ENCODE data around the gene CSNK1A1.
"Not testable (repeated sequence)": the region's sequence is repeated elsewhere in the genome, so short reads cannot be mapped to it uniquely, and the experiment has no call there.

The CSNK1A1 gene

DNA sequence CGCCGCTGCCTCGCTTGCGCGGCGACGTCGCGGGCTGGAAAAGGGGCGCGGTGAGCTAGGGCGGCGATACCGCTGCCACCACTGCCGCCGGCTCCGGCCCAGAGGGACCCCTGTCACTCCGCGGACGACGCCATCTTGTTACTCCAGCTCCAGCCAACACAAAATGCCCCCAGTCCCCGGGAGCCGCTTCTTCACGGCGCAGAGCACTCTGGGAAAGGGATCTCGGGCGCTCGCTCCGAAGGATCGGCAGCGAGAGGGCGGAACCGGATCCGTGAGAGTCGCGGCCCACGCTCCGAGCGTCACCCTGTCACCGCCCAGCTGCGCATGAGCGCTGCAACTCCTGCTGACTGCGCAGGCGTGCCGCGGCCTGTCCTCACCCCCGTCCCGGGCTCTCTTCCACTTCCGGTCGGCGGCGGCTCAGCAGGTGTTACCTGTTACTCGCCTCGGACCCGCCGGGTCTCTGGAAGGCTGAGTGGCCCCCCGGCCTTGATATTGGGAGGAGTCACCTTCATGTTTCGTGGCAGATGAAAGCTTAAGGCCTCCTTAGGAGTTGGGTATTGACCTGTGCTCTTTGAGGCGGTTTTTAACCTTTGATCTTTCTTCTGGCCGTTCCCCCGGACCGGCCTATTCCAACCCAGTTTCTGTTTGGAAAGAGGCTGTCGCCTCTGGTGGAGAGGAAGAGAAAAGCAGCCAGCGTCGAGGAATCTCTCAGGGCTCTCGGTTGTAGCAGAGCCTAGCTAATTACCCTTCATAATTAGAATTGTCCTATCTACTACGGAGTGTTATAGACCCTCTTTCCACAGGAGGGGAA, at the start of gene CSNK1A1:
CSNK1A1 (minus strand) TSS at position 213 of the 811 bp plus-strand sequence. CDS start 475 bp downstream, outside the sequence.
- DNase-seq (ENCODE audit: low read depth in 2 of 2): peak; percentile 99

DNA sequence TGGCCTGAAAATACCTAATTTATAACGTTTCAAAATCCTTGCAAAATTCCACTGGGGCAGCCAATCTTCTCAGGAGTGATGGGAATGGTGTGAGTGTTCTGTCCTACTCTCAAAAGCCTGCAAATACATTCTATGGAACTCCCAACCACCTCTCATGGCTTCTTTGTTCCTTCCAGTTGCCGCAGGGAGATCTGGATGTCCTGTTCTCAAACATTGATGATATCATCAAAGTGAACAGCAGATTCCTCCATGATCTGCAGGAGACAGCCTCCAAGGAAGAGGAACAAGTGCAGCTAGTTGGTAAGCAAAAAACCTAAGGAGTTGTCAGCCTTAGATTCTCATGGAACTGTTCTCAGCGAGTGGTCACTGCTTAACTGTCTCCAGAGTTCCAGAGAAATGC, 49.7 kb upstream of the CSNK1A1 start:
- DNase-seq (ENCODE audit: low read depth in 2 of 2): no peak

DNA sequence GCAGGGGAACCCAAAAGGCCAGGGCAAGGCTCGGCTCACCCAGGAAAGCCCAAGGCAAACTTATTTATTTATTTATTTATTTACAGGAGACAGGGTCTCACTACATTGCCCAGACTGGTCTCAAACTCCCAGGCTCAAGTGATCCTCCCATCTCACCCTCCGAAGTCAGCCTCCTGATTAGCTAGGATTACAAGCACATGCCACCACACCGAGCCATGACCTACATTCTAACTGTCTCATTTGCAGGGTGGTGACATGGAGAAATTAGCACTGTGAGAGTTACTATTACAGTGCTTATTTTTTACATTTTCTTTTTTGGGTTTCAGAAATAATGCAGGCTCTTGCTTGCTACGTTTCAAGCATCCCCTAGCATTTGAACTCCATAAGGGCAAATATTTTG, 48.1 kb upstream of the CSNK1A1 start:
- DNase-seq (ENCODE audit: low read depth in 2 of 2): no peak

DNA sequence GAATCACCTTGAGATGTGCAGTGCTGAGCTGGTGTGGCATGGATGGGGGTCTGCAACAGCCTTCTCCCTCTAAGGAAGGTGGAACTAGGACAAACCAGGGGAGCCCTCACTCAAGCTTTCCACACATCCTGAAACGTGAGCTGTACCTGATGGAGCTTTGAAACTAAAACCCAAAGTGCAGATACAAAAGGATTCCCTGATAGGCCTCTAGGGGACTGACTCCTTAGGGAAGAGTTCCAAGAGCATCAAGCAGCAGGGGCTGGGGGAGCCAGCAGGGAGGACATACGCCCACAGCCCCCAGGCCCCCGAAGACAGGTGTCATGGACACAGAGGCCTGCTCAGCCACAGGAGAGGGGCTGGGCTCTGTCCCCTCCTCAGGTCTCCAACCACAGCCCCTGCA, 47.7 kb upstream of the CSNK1A1 start:
- no peak for DNase-seq (ENCODE audit: low read depth in 2 of 2)

DNA sequence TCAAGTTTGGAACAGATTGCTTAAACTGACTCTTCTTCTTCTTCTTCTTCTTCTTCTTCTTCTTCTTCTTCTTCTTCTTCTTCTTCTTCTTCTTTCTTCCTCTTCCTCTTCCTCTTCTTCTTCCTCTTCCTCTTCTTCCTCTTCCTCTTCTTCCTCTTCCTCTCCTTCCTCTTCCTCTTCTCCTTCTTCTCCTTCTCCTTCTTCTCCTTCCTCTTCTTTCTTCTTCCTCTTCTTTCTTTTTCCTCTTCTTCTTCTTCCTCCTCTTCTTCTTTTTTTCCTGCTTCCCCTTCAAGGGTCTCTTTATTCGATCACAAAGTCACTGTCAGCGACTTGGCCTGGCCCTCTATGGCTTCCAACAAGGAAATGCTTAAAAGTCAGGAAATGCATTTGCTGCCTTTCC, 47.0 kb upstream of the CSNK1A1 start:
- DNase-seq (ENCODE audit: low read depth in 2 of 2): not testable (repeated sequence)

DNA sequence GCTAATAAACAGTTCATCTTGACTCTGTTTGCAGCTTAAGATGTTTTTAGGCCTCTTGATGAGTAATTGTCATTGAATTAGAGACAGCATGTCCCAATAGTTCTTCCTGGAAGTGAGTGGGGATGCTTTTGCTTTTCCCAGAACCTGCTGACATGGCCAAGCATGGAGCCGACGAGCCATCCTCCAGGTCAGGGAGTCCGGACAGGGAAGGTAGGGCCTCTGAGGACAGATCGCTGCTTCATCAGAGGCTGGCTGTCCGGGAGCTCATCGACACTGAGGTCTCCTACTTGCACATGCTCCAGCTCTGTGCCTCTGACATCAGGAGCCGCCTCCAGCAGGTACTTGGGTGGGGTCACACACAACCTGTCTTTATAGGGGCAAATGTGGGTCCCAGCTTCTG, 46.4 kb upstream of the CSNK1A1 start:
- no peak for DNase-seq (ENCODE audit: low read depth in 2 of 2)

DNA sequence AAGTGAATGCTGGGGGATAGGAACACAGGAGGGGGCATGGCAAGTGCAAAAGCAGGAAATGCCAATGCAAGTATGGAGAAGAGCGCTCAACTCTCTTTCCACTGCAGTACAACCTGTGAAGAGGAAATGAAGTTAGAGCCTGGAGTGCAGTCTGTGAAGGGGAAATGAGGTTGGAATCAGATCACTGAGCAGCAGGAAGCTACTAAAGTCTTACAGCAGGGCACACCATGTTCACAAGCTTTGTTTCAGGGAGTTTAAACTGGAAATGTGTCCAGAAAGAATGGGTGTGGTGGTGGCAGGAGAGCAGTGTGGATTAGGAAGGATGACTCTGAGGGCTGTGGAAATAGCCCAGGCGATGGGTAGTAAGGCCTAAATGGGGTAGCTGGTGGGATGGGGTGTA, 45.5 kb upstream of the CSNK1A1 start:
- no peak for DNase-seq (ENCODE audit: low read depth in 2 of 2)

DNA sequence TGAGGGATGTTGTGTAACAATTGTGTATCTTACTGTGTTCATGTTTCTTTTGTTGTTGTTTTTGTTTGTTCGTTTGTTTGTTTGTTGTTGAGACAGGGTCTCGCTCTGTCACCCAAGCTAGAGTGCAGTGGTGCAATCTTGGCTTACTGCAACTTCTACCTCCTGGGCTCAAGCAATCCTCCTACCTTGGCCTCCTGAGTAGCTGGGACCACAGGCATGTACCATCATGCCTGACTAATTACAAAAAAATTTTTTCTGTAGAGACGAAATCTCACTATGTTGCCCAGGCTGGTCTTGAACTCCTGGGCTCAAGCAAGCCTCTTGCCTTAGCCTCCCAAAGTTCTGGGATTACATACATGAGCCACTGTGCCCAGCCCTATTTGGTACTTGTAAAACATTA, 43.9 kb upstream of the CSNK1A1 start:
- not testable (repeated sequence) for DNase-seq (ENCODE audit: low read depth in 2 of 2)

DNA sequence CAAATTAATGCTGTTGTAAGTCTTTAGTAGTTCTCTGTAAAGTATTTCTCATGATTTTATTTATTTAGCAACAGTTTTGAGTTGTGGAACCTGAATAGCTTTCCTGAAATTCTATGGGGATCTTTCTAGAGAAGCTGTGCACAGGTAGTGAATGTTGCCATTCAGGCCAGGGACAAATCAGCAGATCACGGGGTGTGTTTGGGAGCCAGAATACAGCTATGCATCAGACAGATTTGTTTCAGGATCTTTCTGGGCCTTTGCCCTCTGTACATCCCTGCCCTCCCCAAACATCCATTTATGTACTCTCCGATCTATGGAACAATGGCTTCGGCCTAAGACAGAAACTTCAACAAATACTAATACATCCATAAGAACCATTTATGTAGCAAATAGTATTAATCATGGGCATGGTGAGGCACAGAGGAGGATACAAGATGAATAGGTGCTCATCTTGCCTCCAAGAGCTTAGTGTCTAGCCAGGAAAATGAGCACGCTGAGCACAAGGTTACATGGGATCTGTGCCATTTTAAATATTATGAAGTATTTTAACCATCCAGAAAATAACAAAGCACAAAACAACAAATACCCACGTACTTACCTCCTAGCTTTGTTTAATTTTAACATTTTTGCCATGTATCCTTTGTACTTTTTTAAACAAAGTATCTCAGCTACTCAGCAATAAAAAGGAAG, 43.1 kb upstream of the CSNK1A1 start:
- no peak for DNase-seq (ENCODE audit: low read depth in 2 of 2)

DNA sequence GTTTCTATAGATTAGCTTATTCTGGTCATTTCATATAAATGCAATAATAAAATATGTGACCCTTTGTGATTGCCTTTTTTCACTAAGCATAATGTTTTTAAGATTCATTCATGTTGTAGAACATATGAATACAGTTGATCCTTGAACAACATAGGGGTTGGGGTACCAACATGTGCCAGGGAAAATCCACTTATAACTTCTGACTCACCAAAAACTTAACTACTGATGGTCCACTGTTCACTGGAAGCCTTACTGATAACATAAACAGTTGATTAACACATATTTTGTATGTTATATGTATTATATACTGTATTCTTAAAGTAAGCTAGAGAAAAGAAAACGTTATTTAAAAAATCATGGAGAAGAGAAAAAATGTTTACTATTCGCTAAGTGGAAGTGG, 42.1 kb upstream of the CSNK1A1 start:
- DNase-seq (ENCODE audit: low read depth in 2 of 2): no peak

DNA sequence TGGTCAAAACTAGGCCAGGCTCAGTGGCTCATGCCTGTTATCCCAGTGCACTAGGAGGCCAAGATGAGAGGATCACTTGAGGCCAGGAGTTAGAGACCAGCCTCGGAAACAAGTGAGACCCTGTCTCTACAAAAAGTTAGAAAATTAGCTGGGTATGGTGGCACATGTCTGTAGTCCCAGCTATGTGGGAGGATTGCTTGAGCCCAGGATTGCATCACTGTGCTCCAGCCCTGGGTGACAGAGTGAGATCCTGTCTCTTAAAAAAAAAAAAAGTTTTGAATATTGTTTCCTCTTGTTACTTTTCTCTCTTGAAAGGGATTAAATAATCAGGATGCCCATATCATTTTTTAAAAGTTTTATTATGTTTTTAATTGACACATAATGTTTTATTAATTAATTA, 37.7 kb upstream of the CSNK1A1 start:
- DNase-seq (ENCODE audit: low read depth in 2 of 2): no peak

DNA sequence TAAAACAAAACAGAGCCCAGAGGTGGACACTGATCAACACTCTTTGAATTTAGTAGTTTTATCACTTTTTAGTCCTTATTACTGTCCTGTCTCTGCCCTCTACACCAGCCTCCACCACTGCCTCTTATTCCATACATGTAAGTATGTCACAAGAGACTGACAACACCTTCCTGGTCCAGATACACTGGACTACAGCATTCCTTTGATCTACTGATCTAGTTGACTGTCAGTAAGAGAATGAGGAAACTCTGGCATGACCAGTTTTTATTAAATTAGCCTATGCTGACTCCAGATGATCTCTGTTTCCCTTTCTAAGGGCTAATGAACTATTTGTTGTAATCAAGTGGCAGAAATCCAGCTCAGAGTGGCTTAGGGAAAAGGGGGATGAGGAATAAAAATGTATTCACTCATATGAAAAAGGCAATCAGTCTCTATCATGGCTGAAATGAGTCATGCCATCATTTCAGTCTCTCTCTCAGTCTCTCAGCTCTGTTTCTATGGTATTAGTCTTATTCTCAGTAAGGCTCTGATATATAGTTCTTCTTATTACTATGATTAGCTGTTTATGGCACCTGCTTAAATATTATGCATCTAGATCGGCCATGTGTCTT, 35.6 kb upstream of the CSNK1A1 start:
- no peak for DNase-seq (ENCODE audit: low read depth in 2 of 2)

DNA sequence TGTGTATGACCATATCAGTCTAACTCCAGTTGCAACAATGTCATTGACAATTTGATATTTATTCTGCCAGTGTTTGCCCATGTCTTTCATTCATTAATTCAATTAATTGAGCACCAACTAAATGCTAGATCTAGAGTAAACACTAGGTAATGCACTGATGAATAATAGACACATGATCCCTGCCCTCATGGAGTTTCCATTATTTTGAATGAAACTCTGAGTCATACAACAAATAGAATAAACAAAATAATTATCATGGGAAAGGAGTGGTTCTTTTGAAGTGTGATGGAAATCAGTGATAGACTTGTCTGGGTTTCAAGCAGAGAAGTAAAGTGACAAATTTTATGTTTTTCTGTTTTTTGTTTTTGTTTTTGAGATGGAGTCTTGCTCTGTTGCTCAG, 34.7 kb upstream of the CSNK1A1 start:
- DNase-seq (ENCODE audit: low read depth in 2 of 2): no peak

DNA sequence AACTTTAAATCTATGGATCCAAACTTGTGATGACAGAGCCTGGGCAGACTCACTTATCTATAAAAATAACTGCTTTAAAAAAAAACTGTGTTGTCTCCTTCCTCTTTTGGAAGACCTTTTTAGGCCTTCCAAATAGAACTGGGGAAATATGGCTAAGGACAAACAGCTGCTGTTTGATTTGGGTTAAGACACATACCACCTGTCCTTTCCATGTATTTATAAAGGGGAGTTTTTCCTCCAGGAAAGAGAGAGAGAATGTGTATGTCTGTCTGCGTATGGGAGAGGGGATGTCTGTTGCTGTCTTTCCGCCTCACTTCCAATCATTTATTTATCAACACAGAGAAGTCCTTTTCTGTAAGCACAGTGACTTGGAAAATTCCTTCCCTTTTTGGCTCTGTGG, 32.9 kb upstream of the CSNK1A1 start:
- DNase-seq (ENCODE audit: low read depth in 2 of 2): no peak

DNA sequence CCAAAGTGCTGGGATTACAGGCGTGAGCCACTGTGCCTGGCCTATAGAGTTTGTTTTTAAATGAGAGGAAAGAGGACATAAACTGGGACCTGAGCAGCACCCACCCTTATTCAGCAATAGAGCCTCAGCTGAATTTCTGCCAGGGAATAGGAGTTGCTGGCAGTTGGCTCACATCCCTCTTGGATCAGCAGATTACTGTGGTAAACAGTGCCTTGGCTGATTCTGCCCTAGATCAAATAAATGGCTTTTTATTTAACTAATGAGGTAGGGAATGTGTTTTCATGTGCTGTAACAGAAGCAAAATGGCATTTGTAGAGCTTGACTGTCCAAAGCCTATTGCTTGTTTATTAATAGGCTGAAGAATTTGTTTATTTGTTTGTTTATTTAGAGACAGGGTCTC, 32.2 kb upstream of the CSNK1A1 start:
- DNase-seq (ENCODE audit: low read depth in 2 of 2): no peak

DNA sequence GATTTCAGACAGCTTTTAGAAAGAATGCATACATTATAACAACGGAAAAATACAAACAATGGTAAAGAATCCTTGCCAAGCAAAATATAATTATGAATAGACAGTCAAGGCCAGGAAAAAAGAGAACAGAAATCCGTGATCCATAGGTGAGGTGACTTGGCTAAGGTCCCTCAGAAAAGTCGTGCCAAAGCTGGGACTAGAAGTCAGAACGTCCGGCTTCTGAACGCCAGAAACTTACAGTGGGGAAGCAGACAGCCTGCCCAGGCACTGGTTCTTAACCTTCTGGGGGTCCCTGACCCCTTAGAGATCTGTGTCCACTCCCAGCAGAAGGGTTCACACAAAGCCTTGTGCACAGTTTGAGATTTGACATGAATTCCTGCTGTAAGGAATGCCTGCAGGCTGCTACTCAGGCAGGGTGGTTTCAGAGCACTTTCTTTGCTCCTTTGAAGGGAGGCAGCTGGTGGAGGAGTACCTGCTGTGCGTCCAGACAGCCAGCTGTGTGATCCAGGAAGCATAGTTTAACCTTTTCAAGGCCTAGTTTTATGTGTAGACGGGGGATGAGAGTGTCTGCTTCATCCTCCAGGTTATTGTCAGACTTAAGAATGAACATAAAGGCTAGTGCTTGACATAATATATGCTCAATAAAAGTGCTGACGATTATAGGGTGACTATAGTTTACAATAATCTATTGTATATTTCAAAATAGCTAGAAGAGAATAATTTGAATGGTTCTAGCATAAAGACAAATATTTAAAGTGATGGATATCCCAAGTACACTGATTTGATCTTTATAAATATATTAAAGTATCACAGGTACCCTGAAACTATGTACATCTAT, 30.9 kb upstream of the CSNK1A1 start:
- no peak for DNase-seq (ENCODE audit: low read depth in 2 of 2)

DNA sequence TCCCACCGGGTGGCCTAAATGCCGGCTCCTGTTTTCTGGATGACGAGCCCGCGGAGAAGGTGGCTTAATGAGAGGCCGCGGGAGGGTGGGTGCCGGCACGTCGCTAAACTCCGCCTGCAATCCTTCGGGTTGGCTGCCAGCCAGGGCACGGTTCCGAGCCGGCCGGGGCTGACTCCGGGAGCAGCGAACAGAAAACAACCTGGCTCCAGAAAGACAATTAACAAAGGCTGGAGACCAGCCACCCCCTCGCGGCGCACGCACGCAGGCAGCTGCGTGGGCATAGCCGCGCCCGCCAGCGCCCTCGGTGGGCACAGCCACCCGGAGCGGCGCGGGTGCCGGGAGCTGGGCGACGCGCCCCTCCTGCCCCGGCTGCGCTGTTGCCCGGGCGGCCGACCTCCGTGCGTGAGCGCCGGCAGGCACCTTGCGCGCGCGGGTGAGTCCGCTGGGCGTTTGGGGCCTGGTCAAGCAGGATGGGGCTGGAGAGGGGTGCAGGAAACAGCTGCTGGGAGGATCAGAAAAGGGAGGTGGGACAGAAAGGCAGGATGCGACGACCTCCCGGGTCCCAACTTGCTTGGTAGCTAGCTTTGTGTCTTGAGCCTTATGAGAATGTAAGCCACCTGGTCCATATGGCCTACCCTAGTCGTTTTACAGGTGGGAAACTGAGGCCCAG, 30.1 kb upstream of the CSNK1A1 start, which contains the start of gene ARHGEF37:
ARHGEF37 (plus strand) TSS at position 307 of the 670 bp plus-strand sequence. CDS start 16,272 bp downstream, outside the sequence.
- DNase-seq (ENCODE audit: low read depth in 2 of 2): peak; percentile 26 to 43

DNA sequence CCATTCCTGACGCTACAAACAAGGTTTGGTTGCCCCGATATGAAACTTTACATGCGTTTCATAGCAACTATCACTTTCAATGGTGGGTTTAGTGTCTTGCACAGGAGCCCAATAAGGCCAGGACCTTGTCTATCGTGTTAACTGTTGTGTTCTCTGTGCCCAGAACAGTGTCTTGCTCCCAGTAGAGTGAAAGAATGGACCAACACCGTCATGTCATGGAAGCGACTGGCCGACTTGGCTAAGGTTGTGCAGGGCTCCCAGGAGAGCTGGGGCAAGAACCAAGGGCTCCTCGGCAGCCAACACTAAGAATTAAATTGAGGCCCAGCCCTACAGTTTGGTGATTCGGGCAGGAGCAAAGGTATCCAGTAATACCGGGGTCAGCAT, 29.6 kb upstream of the CSNK1A1 start:
- no peak for DNase-seq (ENCODE audit: low read depth in 2 of 2)

DNA sequence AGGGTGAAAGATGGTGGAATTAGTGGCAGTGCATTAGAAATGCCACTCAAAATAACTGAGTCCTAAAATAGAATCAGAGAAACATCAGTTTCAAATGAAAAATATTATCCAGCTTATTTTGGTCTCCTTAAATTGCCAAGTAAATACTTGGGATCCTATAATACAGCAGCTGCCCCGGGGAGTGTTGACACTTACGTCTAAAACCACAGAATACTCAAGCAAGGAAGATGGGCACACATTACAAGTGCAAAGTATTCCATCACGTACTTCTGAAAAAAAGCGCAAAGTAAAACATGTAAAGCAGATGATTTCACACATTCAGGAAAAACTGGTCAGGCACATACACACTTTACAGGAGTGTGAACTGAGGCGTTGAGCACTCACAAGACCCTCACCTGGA, 27.7 kb upstream of the CSNK1A1 start:
- DNase-seq (ENCODE audit: low read depth in 2 of 2): no peak

DNA sequence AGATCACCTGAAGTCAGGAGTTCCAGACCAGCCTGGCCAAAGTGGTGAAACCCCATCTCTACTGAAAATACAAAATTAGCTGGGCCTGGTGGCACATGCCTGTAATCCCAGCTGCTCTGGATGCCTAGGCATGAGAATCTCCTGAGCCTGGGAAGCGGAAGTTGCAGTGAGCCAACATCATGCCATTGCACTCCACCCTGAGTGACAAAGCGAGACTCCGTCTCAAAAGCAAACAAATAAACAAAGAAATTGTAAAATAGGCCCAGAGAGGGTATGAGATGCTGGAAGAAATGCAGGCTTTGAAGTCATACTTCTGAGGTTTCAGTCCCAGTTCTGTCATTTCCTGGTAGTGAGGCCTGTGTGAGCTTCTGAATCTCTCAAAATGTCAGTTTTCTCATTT, 24.8 kb upstream of the CSNK1A1 start:
- DNase-seq (ENCODE audit: low read depth in 2 of 2): no peak

DNA sequence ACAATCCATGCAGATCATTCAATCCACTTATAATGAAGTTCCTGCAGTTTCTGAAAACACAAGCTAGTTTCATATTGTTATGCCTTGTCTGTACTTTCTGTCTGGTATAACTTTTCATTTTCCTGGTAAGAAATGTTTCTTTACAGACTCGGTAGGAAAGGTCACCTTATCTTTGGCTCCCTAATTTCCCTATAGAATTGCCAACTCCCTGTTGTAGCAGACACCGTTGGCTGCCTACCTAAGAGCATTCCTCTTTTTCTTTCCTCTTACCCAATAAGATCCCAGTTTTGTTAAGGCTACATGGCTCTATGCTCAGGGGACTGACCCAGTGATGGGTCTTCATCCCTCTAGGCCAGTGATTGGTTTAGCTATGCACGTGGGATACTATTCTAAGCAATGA, 23.9 kb upstream of the CSNK1A1 start:
- DNase-seq (ENCODE audit: low read depth in 2 of 2): no peak
